Fibroblast of the conjunctiva (primary cell): Measurements from ENCODE around the gene TMEM128.
"Not testable (repeated sequence)": the region's sequence is repeated elsewhere in the genome, so short reads cannot be mapped to it uniquely, and the experiment has no call there.

Experiments used
- DNase-seq: peaks from one replicate; pipeline ENCODE4 v3.0.0-alpha.2; 2010; ENCODE audit warnings: low read depth

TMEM128 gene

GRCh38 chr4:4254666-4255065, 6.6 kb upstream of the TMEM128 start:
- DNase-seq: no peak

DNA sequence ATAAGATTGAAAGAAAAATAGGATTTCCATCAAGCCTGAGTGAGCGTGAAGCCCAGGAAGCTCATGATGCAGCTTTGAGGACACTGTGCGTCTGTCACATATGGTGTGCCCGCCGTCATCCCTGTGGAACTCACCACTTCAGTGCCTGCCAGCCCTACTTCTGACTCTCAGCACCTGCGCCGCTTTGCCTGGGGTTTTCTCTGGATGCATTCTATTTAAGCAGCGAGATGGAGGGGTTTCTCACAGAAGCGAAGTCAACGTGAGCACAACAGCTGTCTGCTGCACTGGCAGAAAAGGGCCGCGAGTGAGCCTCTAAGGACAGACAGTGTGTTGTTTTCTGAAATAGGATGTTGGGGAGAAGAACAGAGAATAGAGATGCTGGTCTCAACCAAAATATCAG, 6.2 kb upstream of the TMEM128 start:
- DNase-seq: no peak

- no peak for DNase-seq
These were observed 1.8 kb upstream of the TMEM128 start for GRCh38 chr4:4249866-4250265.

- not testable (repeated sequence) for DNase-seq
These were observed 1.3 kb upstream of the TMEM128 start for GRCh38 chr4:4249342-4249741.

- DNase-seq: no peak
These were observed 821 bp upstream of the TMEM128 start for GRCh38 chr4:4248885-4249203.

- no peak for DNase-seq
These were observed 361 bp downstream of the TMEM128 start for GRCh38 chr4:4247696-4248028.

- DNase-seq: no peak
These were observed 2.9 kb downstream of the TMEM128 start for GRCh38 chr4:4245172-4245571.

DNA sequence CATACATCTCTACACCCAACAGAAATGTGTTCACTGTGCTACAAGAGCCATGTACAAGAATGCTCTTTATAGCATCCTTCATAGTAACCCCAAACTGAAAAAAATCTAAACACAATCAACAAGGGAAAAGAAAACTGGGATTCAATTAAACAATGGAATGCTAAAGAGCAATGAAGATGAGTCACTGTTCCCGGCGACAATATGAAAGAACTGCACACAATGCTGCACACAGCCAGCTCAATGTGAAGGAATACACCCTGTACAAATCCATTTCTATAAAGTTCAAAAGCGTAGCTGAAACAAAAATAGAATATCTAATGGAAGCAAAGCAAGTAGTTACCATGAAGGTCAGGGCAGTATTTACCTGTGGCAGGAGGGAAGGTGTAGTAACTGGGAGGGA, 8.5 kb downstream of the TMEM128 start:
- not testable (repeated sequence) for DNase-seq

- DNase-seq: no peak
These were observed 14.4 kb downstream of the TMEM128 start for GRCh38 chr4:4233610-4234009.

DNA sequence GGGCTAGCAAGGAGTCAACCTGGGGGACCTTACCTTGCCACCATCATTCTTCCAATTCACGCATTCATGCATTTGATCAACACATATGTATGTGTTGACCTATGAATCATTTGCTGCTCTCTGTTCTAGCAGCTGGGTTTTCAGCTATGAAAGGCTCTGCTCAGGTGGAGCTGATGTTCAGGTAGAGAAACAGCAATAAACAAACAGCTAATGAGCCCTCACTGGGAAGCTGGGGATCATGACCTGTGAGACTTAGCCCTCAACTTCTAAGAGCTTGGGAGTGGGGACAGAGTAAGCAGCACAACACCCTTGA, 19.7 kb downstream of the TMEM128 start:
- DNase-seq: no peak

DNA sequence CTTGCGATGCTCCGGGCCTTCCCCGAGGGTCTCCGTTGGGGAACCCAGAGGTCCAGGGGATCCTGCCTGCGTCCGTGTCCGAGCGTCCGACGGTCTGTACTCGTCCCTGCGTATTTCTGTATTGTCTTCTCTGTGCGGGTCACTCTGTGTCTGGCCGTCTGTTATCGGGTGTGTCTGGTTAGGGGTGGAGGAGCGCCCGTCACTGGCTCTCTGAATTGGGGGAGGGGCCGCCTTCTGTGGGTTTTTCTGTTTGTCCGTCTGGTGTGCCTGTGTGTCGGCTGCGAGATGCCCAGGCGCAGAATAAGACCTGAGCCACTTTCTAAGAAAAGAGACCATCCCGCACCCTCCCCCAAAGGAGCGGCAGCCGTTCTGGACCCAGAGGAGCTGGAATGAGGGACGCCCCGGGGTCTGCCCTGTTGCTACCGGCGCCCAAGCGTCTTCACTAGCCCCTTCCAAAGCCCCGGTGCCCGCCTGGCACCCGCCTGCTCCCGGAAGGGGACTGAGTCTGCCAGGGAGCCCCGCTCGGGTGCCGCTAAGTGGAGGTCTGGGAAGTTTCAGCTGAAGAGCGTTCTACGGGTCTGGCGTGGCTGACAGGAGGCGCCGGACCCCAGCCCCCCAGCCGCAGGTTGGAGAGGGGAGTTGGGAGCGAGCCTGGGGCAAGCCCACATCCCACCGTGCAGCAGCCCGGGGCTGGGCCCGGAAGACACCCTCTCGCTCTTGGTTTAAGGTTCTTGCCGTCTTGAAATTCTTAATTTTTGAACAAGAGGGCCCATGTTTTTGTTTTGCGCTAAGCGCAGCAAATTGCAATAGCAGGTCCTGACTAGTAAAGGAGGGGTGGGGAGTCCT, 20.3 kb downstream of the TMEM128 start:
- DNase-seq: no peak

DNA sequence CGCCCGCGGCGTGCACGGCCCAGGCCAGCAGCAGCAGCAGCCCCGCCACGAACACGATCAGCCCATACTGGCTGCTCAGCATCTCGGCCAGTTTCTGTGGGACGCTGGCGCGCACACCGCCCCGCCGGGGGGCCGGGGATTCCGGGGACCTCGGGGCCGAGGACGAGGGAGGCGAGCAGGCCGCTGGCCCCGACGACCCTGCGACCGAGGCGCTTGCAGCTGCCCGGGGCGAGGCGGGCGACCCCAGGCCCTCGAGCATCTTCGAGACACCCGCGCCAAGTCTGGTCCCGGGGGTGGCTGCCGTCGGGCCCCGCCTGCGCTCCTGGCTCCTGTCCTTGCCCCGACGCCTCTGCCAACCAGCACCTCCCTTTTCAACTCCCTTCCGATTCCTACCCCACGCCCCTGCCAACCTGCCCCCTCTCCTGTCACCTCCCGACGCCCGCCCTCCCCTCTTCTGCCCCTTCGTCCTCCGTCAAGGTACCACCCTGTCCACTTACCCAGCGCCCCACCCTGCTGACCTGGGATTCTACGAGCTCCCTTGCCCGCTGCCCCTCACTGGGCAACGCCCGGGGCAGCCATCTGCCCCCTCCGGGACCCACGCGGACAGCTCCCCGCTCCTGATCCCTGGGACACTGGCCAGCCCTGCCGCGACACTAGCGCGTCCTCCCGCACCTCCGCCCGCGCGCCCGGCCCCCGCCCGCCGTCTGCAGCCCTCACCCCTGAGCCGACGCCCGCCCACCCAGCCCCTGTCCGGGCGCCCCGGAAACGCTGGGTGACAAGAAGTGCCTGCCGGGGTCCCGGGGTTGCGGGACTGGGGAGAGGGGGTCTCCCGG, 21.2 kb downstream of the TMEM128 start, which contains the start of gene OTOP1:
Gene OTOP1 (minus strand): TSS at position 324 of the 833 bp plus-strand sequence. CDS start 65 bp downstream, at position 259.
- DNase-seq: no peak

GRCh38 chr4:4225915-4226605, 22.0 kb downstream of the TMEM128 start:
- no peak for DNase-seq

GRCh38 chr4:4217113-4217512, 30.9 kb downstream of the TMEM128 start:
- no peak for DNase-seq

DNA sequence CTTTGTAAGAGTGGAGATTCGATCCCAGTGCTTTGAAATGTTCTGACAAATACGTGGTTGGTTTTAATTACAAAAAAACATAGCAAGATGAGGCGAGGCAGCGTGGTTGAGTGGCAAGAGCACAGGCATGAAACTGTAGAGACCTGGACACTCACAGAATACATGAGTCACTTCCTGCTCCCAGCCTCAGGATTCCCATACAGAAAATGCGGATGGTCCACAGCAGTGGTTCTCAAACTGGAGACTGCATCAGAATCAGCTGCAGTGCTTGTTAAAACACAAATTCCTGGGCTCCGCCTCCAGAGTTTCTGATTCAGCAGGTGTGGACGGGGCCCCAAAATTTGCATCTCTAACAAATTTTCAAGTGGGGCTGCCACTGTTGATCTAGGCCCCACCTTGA, 31.4 kb downstream of the TMEM128 start:
- no peak for DNase-seq

DNA sequence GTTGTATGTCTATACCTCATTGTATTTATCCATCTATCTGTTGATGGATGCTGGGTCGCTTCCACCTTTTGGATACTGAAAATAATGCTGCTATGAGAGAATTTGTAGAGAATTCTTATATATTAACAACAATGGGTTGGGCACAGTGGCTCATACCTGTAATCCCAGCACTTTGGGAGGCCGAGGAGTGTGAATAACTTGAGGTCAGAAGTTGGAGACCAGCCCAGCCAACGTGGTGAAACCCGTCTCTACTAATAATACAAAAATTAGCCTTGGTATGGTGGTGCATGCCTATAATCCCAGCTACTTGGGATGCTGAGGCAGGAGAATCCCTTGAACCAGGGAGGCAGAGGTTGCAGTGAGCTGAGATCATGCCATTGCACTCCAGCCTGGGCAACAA, 34.3 kb downstream of the TMEM128 start:
- DNase-seq: not testable (repeated sequence)

- no peak for DNase-seq
These were observed 41.8 kb downstream of the TMEM128 start for GRCh38 chr4:4206204-4206603.

GRCh38 chr4:4204401-4204745, 43.6 kb downstream of the TMEM128 start:
- no peak for DNase-seq

DNA sequence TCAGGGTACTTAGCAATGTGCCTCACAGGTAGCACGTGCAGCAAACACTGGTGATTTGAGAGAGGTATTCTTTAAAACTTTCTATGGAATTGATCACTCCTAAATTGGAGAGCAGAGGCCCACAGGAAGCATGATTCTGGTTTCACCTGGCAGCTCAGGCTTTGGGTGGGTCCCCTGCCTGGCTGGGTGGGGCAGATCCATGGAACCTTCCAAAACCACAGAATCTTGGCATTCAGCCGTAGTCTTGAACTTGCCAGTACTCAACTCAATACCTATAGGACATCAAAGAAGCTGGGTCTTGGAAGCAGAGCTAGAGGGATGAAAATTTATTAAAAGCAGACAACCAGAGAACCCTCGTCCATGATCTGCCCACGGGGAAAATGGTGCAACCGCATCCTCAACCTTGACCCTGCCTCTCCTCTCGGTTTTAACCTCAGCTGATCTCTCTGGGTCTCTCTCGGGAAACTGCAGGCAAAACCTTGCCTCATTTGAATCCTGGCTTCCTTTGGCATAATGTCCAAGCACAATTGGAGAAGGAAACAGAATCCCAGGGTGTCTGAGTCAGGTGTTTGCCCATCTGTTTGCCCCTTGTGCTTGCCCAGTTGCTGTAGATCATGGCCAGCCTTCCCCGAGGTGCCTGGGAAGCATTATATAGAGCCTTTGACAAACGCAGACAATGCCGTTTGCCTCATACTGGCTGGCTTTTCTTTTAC, 44.2 kb downstream of the TMEM128 start:
- no peak for DNase-seq

DNA sequence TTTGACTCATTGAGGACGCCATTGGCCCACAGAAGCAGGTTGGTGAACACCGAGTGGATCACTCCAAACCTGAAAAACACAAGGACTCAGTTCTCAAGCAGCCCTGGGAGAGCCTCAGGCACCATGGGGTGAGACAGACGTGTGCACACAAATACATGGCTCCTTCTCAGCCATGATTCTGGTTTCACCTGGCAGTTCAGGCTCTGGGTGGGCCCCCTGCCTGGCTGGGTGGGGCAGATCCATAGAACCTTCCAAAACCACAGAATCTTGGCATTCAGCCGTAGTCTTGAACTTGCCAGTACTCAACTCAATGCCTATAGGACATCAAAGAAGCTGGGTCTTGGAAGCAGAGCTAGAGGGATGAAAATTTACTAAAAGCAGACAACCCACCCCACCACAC, 45.5 kb downstream of the TMEM128 start:
- no peak for DNase-seq

DNA sequence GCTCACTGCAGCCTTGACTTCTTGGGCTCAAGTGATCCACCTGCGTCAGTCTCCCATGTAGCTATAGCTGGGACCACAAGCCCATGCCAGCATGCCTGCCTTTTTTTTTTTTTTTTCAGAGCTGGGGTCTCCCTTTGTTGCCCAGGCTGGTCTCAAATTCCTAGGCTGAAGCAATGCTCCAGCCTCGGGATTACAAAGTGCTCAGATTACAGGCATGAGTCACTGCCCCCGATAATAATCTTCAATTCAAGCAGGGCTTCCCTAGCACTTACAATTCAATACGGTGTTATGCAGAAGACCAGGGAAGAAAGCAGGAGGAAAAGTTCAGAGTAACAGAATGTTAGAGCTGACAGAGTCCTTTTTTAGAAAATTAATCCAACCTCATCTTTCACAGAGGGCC, 47.4 kb downstream of the TMEM128 start:
- no peak for DNase-seq

GRCh38 chr4:4195354-4195753, 52.7 kb downstream of the TMEM128 start:
- no peak for DNase-seq
